Measurements from ENCODE around the gene WDR72.

DNA sequence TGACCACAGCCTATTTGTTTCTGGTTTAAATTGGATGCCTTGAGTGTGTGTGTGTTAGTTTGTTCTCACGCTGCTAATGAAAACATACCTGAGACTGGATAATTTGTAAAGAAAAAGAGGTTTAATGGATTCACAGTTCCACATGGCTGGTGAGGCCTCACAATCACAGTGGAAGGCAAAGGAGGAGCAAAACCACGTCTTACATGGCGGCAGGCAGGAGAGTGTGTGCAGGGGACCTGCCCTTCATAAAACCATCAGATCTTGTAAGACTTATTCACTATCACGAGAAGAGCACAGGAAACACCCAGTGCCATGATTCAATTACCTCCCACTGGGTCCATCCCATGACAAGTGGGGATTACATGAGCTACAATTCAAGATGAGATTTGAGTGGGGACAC lies 260.5 kb downstream of the WDR72 start:
- TF ChIP-seq EZH2 (IDR thresholded peaks at IDR 0.05; ENCODE audit: low read depth, low read length, severe bottlenecking), result no peak
- TF ChIP-seq CEBPB (IDR thresholded peaks at IDR 0.05; ENCODE audit: low read depth, low read length), result no peak
- no peak for TF ChIP-seq HDAC2 (IDR thresholded peaks at IDR 0.05; ENCODE audit: borderline replicate concordance in 1 of 2, low read depth in 2 of 2, low read length in 2 of 2)
- TF ChIP-seq SUZ12 (IDR thresholded peaks at IDR 0.05; ENCODE audit: low read length), result no peak
